GM10248 (cell line): ENCODE measurements around the gene ACBD4.

Source experiments
- CTCF ChIA-PET: fragments of 300-600 bp; sonication (Branson Sonifier 250); formaldehyde crosslinking; extraction: SDS; loops from one replicate; lab custom pipeline; 2021; ENCODE audit warnings: antibody characterized with exemption; lab: Yijun Ruan, JAX
- POLR2A ChIA-PET: fragments of 350-650 bp; sonication (Branson Sonifier 250); formaldehyde crosslinking; extraction: SDS; loops from one replicate; lab custom pipeline; 2020; ENCODE audit warnings: antibody characterized with exemption; lab: Yijun Ruan, JAX
- DNase-seq: peaks from one replicate; pipeline ENCODE4 v3.0.0; 2012; ENCODE audit errors: extremely low spot score
- CTCF ChIP-seq: IDR thresholded peaks from 2 replicates; pipeline ENCODE4 v1.5.1; 2012; ENCODE audit warnings: mild to moderate bottlenecking, low read depth; ENCODE audit errors: extremely low read depth, missing control alignments, control extremely low read depth

Gene ACBD4

GRCh38 chr17:45130681-45131615 lies 4.5 kb upstream of the ACBD4 start:
- POLR2A ChIA-PET = interaction anchor here (1.5 kb wide), 1 partner anchor 17 kb away, joined by 5 read pairs; the partner anchor contains the start of gene HEXIM1
- CTCF ChIA-PET = interaction anchor here (0.7 to 13.5 kb wide), 6 partner anchors 12 to 352 kb away, joined by 3 to 316 read pairs (median 6); no protein-coding TSS in a partner anchor
- DNase-seq = no peak
- no peak for TF ChIP-seq CTCF

DNA sequence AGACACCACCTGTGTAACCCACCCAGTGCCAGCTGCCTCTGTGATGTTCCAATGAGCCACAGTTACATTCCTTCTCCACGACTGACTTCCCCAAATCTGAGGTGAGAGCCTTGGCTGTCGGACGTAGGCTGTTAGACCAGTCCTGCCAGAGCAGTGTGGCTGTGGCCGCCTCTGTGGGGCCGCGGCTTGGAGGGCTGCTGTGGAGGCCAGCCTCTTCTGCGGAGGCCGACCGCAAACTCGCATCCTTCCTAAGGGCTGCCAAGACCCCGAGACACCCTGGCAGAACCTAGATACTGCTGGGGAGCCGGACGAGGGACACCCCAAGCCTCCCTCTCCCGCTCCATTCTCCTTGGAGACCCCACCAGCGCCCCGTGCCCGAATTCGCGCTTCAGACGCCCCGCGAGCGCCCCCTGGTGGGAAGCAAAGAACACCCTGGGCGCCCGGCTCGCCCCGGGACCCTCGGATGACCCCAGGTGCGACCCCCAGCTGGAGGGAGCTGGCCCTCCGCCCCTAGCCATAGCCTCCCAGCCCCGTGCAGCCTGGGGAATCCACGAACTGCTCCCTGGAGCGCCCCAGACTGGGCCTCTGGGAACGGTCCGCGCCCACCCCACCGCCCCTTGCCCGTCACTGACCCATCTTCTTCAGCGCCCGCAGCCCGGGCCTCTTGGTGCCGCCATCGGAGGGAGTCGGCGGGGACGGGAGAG lies 3.7 kb upstream of the ACBD4 start:
- CTCF ChIA-PET = interaction anchor here (0.7 to 13.5 kb wide), 7 partner anchors 8 to 210 kb away, joined by 3 to 316 read pairs (median 6); partner anchors contain the start of gene HEXIM1
- peak; percentile 53 for TF ChIP-seq CTCF
- peak; percentile 61 for DNase-seq
- POLR2A ChIA-PET = interaction anchor here (1.5 kb wide), 1 partner anchor 17 kb away, joined by 5 read pairs; the partner anchor contains the start of gene HEXIM1

GRCh38 chr17:45132320-45132571 lies 3.2 kb upstream of the ACBD4 start, which contains the start of gene PLCD3:
TSS of gene PLCD3 (minus strand) at chr17:45132515. CDS start at chr17:45132410, 105 bp downstream.
- POLR2A ChIA-PET = interaction anchor here (0.6 to 1.5 kb wide), 2 partner anchors 16 to 40 kb away, joined by 4 to 5 read pairs; partner anchors contain the start of gene HEXIM1
- CTCF ChIA-PET = interaction anchor here (1.4 to 13.5 kb wide), 6 partner anchors 8 to 211 kb away, joined by 3 to 316 read pairs (median 16); partner anchors contain the start of gene HEXIM1
- TF ChIP-seq CTCF = no peak
- DNase-seq = no peak

DNA sequence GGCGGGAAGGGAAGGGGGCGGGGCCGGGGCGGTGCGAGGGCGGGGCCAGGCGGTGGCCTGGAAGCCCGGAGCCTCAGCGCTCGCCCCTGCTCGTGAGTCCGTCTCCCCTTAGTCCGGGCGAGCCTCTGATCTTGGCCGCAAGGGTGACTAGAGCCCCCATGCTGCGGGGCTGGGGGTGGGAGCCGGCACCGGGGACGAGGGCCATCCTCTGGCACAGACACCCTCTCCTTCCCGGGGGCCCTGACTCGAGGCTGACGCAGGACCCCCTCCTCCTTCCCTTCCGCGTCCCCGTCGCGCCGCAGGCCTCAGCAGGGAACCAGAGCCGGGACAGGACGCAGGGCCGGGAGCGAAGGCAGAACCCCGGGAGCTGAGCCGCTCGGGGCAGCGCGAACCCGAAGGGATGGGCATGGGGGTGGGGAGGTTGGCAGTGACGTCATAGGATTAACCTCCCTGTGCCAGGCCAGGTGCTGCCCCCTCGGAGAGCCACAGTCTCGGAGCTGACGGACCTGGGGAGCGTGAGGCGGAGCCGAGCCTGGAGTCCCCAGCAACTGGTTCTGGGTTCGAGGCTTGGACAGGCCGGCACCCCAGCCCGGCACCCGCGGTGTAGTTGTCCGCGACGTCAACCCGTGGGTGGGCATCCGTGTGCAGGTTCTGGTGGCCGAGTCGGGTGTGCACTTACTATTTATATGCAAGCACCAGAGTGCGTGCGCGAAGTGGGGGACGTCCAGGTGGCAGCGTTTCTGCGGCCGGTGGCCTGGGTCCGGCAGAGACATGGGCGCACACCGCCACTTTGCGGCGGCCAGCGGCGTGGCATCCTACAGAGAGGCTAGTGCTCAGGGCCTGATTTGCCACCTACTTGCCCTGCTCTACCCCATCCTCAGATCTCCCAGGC lies 2.7 kb upstream of the ACBD4 start:
- TF ChIP-seq CTCF = peak; percentile 86
- ChIA-PET CTCF (interaction anchor here (1.4 to 13.5 kb wide), 7 partner anchors 9 to 354 kb away, joined by 3 to 316 read pairs (median 6); partner anchors contain the start of genes HEXIM1 and HEXIM2), POLR2A (interaction anchor here (0.6 to 1.5 kb wide), 2 partner anchors 16 to 41 kb away, joined by 4 to 5 read pairs; partner anchors contain the start of gene HEXIM1)
- peak; percentile 94 for DNase-seq

DNA sequence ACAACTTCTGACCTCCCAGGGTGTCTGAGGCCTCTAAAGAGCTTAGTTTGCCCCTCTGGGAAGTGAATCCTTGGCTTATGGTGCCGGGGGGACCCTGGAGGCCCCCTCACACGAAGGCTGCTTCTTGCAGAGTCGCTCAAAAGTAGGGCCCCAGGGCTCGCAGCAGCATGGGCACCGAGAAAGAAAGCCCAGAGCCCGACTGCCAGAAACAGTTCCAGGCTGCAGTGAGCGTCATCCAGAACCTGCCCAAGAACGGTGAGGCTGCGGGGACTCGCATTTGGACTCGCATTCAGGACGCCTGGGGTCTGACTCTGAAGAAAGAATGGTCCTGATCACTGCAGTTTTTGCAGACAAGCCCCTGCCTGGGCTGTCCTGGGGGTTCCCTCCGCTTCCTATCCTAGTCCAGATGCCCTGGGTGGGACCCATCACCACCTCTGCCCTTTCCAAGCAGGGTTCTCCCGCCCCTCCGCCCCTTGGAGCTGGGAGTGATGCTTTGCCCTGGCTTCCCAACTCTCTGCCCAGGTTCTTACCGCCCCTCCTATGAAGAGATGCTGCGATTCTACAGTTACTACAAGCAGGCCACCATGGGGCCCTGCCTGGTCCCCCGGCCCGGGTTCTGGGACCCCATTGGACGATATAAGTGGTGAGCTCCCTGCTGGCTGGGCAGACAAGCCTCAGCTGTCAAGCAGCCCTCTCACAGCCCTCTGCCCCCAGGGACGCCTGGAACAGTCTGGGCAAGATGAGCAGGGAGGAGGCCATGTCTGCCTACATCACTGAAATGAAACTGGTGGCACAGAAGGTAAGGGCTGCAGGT lies 698 bp downstream of the ACBD4 start:
- DNase-seq = no peak
- ChIA-PET CTCF (interaction anchor here (0.6 to 13.5 kb wide), 114 partner anchors 8 to 716 kb away, joined by 3 to 316 read pairs (median 5); partner anchors contain the start of genes EFTUD2, GFAP, HEXIM1 and HEXIM2), POLR2A (interaction anchor here (0.7 to 1.9 kb wide), 5 partner anchors 8 to 26 kb away, joined by 3 to 48 read pairs (median 4); partner anchors contain the start of genes HEXIM1 and HEXIM2)
- TF ChIP-seq CTCF = no peak
